ENCODE results near the gene EFS. TPM values are rescaled to one million over a fixed set of nuclear protein-coding genes. Genes with fewer than 3 reads are reported as not detected.

The EFS gene
- total and polyA plus RNA-seq, 10 of the 15 experiments (the other 5 are each of a cell fraction or from before 2014, with no cell fraction given), result 0.08 TPM; not detected in 9

GRCh38 chr14:23321572-23322547 lies 43.1 kb downstream of the EFS start:
- Histone ChIP-seq H3K79me2 (ENCODE audit: control insufficient read depth, insufficient read depth, low read length) (peaks cover 23% of the 10 kb centered on the region), H3K4me2 (ENCODE audit: control insufficient read depth, insufficient read depth) (peak overlapping the region; percentile 92), H3K9me3 (replicated peaks; ENCODE audit: control insufficient read depth, insufficient read depth, low read length) (no peaks in the 10 kb centered on the region), H2AFZ (ENCODE audit: control insufficient read depth, low read depth, low read length) (no peak overlapping the region), H3K4me1 (ENCODE audit: control insufficient read depth, insufficient read depth, low read length) (peaks cover 13% of the 10 kb centered on the region), H3K4me3 (peak overlapping the region; percentile 99), H3K27me3 (replicated peaks in 1 of 2; ENCODE audit: control insufficient read depth in 2 of 2, insufficient read depth in 2 of 2, low read length in 1 of 2) (no peaks in the 10 kb centered on the region), H3K36me3 (ENCODE audit: control insufficient read depth in 2 of 2, insufficient read depth in 2 of 2, low read length in 1 of 2) (peaks cover 10 to 18% of the 10 kb centered on the region in 2 experiments), H4K20me1 (ENCODE audit: control insufficient read depth, insufficient read depth) (no peaks in the 10 kb centered on the region; the same call in 1 of the 2 replicates), H3K9ac (ENCODE audit: control insufficient read depth, insufficient read depth, low read length) (peak overlapping the region; percentile 97), H3K27ac (ENCODE audit: control insufficient read depth, insufficient read depth) (peak overlapping the region; percentile 87)
- FAIRE-seq (peak; percentile 78), ATAC-seq (peak; percentile 14), DNase-seq (ENCODE audit: low read depth, low spot score) (no peak)
- in situ Hi-C loops (cut with MboI) (loop anchor here (5.0 to 25.0 kb wide), 2 partner anchors 235 to 790 kb away; partner anchors contain the start of genes DCAF11, NRL and THTPA), intact Hi-C loops (cut with micrococcal nuclease; ENCODE audit: unreplicated experiment) (loop anchor here (1.0 to 5.0 kb wide), 3 partner anchors 21 to 235 kb away; partner anchors contain the start of genes NGDN and THTPA)
- under 1% methylated on average over 45 of the region's 64 CpGs for WGBS (ENCODE audit: insufficient coverage, insufficient replicate concordance, low lambda C conversion rate, missing lambda C conversion rate)
- ChIA-PET CTCF (interaction anchor here (1.2 to 7.2 kb wide), 20 partner anchors 15 to 392 kb away, joined by 3 to 77 read pairs (median 7); partner anchors contain the start of genes ACIN1, BCL2L2, C14orf119 and HOMEZ), SMC1A (ENCODE audit: uncharacterized antibody, unreplicated experiment) (interaction anchor here (0.8 to 4.5 kb wide), 16 partner anchors 12 to 891 kb away, joined by 3 to 48 read pairs (median 6); partner anchors contain the start of genes BCL2L2, CHMP4A, HOMEZ and PPP1R3E), RAD21 (ENCODE audit: unreplicated experiment) (interaction anchor here (0.6 to 4.1 kb wide), 12 partner anchors 18 to 227 kb away, joined by 3 to 103 read pairs (median 5); partner anchors contain the start of genes ACIN1, BCL2L2, C14orf119 and HOMEZ), POLR2A (interaction anchor here (0.5 to 6.3 kb wide), 17 partner anchors 7 to 434 kb away, joined by 3 to 98 read pairs (median 4); partner anchors contain the start of genes ACIN1, BCL2L2, C14orf119 and HOMEZ)
- BruUV-seq (replicated peaks), result no TSS peak
- TF ChIP-seq EGR1 (IDR thresholded peaks at IDR 0.05; ENCODE audit: borderline replicate concordance in 1 of 2, low read depth in 2 of 2, low read length in 2 of 2), result 0 out of 3 replicates have a peak, but pooled peaks of 1 of the 2 experiments have one; percentile 9
- TF ChIP-seq POLR2AphosphoS5 (IDR thresholded peaks at IDR 0.05; ENCODE audit: low read length), result peak; percentile 78; the same call in 1 of the 2 replicates
- TF ChIP-seq BACH1 (IDR thresholded peaks at IDR 0.05; ENCODE audit: borderline replicate concordance), result 0 out of 2 replicates have a peak, but pooled peaks have one; percentile 24
- TF ChIP-seq, protein P1, sequence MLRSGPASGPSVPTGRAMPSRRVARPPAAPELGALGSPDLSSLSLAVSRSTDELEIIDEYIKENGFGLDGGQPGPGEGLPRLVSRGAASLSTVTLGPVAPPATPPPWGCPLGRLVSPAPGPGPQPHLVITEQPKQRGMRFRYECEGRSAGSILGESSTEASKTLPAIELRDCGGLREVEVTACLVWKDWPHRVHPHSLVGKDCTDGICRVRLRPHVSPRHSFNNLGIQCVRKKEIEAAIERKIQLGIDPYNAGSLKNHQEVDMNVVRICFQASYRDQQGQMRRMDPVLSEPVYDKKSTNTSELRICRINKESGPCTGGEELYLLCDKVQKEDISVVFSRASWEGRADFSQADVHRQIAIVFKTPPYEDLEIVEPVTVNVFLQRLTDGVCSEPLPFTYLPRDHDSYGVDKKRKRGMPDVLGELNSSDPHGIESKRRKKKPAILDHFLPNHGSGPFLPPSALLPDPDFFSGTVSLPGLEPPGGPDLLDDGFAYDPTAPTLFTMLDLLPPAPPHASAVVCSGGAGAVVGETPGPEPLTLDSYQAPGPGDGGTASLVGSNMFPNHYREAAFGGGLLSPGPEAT (IDR thresholded peaks at IDR 0.05; ENCODE audit: low read depth), result 0 out of 2 replicates have a peak, but pooled peaks have one; percentile 16
- peak; percentile 64 for TF ChIP-seq POLR2A (IDR thresholded peaks at IDR 0.05; ENCODE audit: low read depth, low read length)
- peak; percentile 30; the same call in 1 of the 2 replicates for TF ChIP-seq RUNX3 (IDR thresholded peaks at IDR 0.05; ENCODE audit: low read length)
- TF ChIP-seq NR2F1 (conservative IDR thresholded peaks at IDR 0.05), result peak; percentile 51
- no peak for TF ChIP-seq NFYA (IDR thresholded peaks at IDR 0.05; ENCODE audit: borderline replicate concordance, low read depth, low read length)
- 0 out of 2 replicates have a peak, but pooled peaks have one; percentile 29 for TF ChIP-seq RB1 (IDR thresholded peaks at IDR 0.05; ENCODE audit: borderline replicate concordance)
- TF ChIP-seq, protein P2, sequence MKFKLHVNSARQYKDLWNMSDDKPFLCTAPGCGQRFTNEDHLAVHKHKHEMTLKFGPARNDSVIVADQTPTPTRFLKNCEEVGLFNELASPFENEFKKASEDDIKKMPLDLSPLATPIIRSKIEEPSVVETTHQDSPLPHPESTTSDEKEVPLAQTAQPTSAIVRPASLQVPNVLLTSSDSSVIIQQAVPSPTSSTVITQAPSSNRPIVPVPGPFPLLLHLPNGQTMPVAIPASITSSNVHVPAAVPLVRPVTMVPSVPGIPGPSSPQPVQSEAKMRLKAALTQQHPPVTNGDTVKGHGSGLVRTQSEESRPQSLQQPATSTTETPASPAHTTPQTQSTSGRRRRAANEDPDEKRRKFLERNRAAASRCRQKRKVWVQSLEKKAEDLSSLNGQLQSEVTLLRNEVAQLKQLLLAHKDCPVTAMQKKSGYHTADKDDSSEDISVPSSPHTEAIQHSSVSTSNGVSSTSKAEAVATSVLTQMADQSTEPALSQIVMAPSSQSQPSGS (IDR thresholded peaks at IDR 0.05; ENCODE audit: low read length), result 0 out of 2 replicates have a peak, but pooled peaks have one; percentile 21
- peak; percentile 32; the same call in 1 of the 2 replicates for TF ChIP-seq YY1 (IDR thresholded peaks at IDR 0.05; ENCODE audit: low read depth, low read length)
- no peak for TF ChIP-seq PML (IDR thresholded peaks at IDR 0.05; ENCODE audit: low read length)
- 0 out of 2 replicates have a peak, but pooled peaks have one; percentile 32 for TF ChIP-seq SIN3A (IDR thresholded peaks at IDR 0.05; ENCODE audit: low read depth, low read length)
- TF ChIP-seq, protein P3, sequence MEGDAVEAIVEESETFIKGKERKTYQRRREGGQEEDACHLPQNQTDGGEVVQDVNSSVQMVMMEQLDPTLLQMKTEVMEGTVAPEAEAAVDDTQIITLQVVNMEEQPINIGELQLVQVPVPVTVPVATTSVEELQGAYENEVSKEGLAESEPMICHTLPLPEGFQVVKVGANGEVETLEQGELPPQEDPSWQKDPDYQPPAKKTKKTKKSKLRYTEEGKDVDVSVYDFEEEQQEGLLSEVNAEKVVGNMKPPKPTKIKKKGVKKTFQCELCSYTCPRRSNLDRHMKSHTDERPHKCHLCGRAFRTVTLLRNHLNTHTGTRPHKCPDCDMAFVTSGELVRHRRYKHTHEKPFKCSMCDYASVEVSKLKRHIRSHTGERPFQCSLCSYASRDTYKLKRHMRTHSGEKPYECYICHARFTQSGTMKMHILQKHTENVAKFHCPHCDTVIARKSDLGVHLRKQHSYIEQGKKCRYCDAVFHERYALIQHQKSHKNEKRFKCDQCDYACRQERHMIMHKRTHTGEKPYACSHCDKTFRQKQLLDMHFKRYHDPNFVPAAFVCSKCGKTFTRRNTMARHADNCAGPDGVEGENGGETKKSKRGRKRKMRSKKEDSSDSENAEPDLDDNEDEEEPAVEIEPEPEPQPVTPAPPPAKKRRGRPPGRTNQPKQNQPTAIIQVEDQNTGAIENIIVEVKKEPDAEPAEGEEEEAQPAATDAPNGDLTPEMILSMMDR (IDR thresholded peaks at IDR 0.05 in 2 of 3, conservative IDR thresholded peaks at IDR 0.05 in 1 of 3; ENCODE audit: control insufficient read depth in 2 of 3, extremely low read depth in 1 of 3, insufficient read depth in 1 of 3, low read depth in 3 of 3, low read length in 3 of 3), result 0 out of 6 replicates have a peak, but pooled peaks of 1 of the 3 experiments have one; percentile 4
- TF ChIP-seq SUZ12 (IDR thresholded peaks at IDR 0.05; ENCODE audit: unreplicated experiment), result no peak
- no peak for TF ChIP-seq RAD21 (IDR thresholded peaks at IDR 0.05; ENCODE audit: insufficient read depth, low read depth, low read length)
